H1 (cell line): ENCODE data around the gene PPP1R3E. TPM values are rescaled to one million over a fixed set of nuclear protein-coding genes. Genes with fewer than 3 reads are reported as not detected.

ENCODE experiments used
- MAFK ChIP-seq: IDR thresholded peaks from 2 replicates; pipeline ENCODE4 v1.6.1; 2012; ENCODE audit warnings: low read depth, mild to moderate bottlenecking, improper control_type of control experiment, low read length
- NRF1 ChIP-seq: IDR thresholded peaks from 2 replicates; pipeline ENCODE4 v1.6.1; 2011; ENCODE audit warnings: mild to moderate bottlenecking, low read depth, low read length, improper control_type of control experiment
- PHF8 ChIP-seq: fragments of 200-600 bp; sonication (generic); conservative IDR thresholded peaks from 2 replicates; pipeline ENCODE4 v1.7.1; 2012; ENCODE audit warnings: low read depth, mild to moderate bottlenecking, inconsistent platforms, low read length, moderate library complexity
- SAP30 ChIP-seq: fragments of 300-600 bp; sonication (generic); IDR thresholded peaks from 2 replicates; pipeline ENCODE4 v1.7.1; 2012; ENCODE audit warnings: low read length, moderate library complexity, mild to moderate bottlenecking, inconsistent platforms; ENCODE audit not compliant: insufficient read depth, insufficient replicate concordance
- SP4 ChIP-seq: IDR thresholded peaks from 2 replicates; pipeline ENCODE4 v1.6.1; 2012; ENCODE audit warnings: low read length, inconsistent platforms
- polyA plus RNA-seq, 7 experiments: library from polyadenylated mRNA; depleted of rRNA in 3 of 7; stranded (reverse) in 5 of 7; unstranded in 2 of 7; fragments of >200 nt in 5 of 7; fragments of 200-250 nt in 2 of 7; gene quantifications; 1 replicate in 5 of 7; 2 replicates in 1 of 7; 4 replicates in 1 of 7; pipeline versions ENCODE4 v1.2.1 to v1.2.3, GENCODE V29; 2011 to 2013; ENCODE audit warnings: missing spikeins in 2 of 7, mixed read lengths in 2 of 7
- total RNA-seq: library from RNA; stranded (reverse); fragmentation: NEBNext Ultra II Directional; extraction: Animal tissue kit (Norgen Biotek cat#: 25700); gene quantifications from 2 replicates; pipeline ENCODE4 v1.2.1, GENCODE V29; 2021

Gene PPP1R3E
- total and polyA plus RNA-seq, 2 of the 8 experiments (the other 6 are each of a cell fraction or from before 2014, with no cell fraction given): 4.4 to 4.7 TPM

GRCh38 chr14:23299986-23300686 is 2.5 kb downstream of the PPP1R3E start (continued):
- TF ChIP-seq SP4 (no peak), SAP30 (no peak), NRF1 (no peak), MAFK (no peak), PHF8 (no peak)
